ENCODE data around the gene PLEKHM3.
A peak's percentile ranks its signal among the peaks of the same experiment; 100 is the strongest.
"Not testable (repeated sequence)": the region's sequence is repeated elsewhere in the genome, so short reads cannot be mapped to it uniquely, and the experiment has no call there.

Gene PLEKHM3

GRCh38 chr2:208036357-208036756 is 11.0 kb upstream of the PLEKHM3 start:
- Histone ChIP-seq H3K9me3 (ENCODE audit: control insufficient read depth in 2 of 2, low read length in 2 of 2) (no peaks in the 10 kb centered on the region), H3K27me3 (ENCODE audit: control insufficient read depth in 1 of 2, insufficient read depth in 2 of 2, low read length in 2 of 2) (no peaks in the 10 kb centered on the region), H3K4me1 (ENCODE audit: control insufficient read depth, insufficient read depth, low read length) (peaks cover 9% of the 10 kb centered on the region), H3K4me3 (ENCODE audit: low read length in 2 of 2) (no peak overlapping the region), H3K9ac (ENCODE audit: low read length in 2 of 2) (no peak overlapping the region), H3K36me3 (ENCODE audit: control insufficient read depth in 2 of 2, insufficient read depth in 2 of 2, low read length in 2 of 2) (no peaks in the 10 kb centered on the region), H3K27ac (ENCODE audit: low read length) (no peak overlapping the region)

DNA sequence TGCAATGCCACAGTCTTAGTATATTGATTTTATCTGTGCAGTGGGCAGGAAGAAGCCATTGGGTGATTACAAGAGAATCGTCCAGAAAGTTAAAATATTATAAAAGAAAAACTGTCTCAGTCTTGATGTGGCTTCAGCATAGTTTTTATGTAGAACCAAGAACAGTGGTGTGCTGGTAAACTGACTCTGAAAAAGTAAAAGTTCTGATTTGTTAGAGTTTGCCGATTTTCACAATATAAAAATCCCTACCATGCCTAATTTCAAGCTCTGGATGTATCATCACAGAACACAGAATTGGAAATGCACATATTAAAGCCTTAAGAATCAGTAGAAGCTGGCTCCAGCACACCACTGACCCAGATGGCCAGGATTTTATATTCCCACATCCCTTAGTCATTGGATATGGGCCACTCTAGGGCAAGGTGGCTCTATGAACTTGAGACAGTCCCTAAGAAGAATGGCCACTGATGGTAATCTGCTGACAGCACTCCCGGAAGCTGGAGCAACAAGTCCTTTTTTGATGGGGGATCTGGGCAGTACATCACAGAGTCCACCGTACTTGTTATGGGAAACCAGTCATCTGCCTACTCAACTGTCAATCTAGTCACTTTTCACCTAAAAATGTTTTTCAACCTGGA is 9.3 kb upstream of the PLEKHM3 start:
- no peaks in the 10 kb centered on the region for H3K36me3 ChIP-seq (ENCODE audit: control insufficient read depth in 2 of 2, insufficient read depth in 2 of 2, low read length in 2 of 2)
- no peaks in the 10 kb centered on the region for H3K27me3 ChIP-seq (ENCODE audit: control insufficient read depth in 1 of 2, insufficient read depth in 2 of 2, low read length in 2 of 2)
- no peaks in the 10 kb centered on the region for H3K9me3 ChIP-seq (ENCODE audit: control insufficient read depth in 2 of 2, low read length in 2 of 2)
- H3K9ac ChIP-seq (ENCODE audit: low read length in 2 of 2): no peak overlapping the region
- H3K27ac ChIP-seq (ENCODE audit: low read length): no peak overlapping the region
- H3K4me3 ChIP-seq (ENCODE audit: low read length in 2 of 2): no peak overlapping the region
- peaks cover 5% of the 10 kb centered on the region for H3K4me1 ChIP-seq (ENCODE audit: control insufficient read depth, insufficient read depth, low read length)

- Histone ChIP-seq H3K4me3 (ENCODE audit: low read length in 2 of 2) (no peak overlapping the region), H3K9ac (ENCODE audit: low read length in 2 of 2) (no peak overlapping the region), H3K36me3 (ENCODE audit: control insufficient read depth in 2 of 2, insufficient read depth in 2 of 2, low read length in 2 of 2) (no peaks in the 10 kb centered on the region), H3K9me3 (ENCODE audit: control insufficient read depth in 2 of 2, low read length in 2 of 2) (no peaks in the 10 kb centered on the region), H3K4me1 (ENCODE audit: control insufficient read depth, insufficient read depth, low read length) (no peaks in the 10 kb centered on the region), H3K27me3 (ENCODE audit: control insufficient read depth in 1 of 2, insufficient read depth in 2 of 2, low read length in 2 of 2) (no peaks in the 10 kb centered on the region), H3K27ac (ENCODE audit: low read length) (no peak overlapping the region)
Observed at GRCh38 chr2:208033701-208034502, 8.6 kb upstream of the PLEKHM3 start.

DNA sequence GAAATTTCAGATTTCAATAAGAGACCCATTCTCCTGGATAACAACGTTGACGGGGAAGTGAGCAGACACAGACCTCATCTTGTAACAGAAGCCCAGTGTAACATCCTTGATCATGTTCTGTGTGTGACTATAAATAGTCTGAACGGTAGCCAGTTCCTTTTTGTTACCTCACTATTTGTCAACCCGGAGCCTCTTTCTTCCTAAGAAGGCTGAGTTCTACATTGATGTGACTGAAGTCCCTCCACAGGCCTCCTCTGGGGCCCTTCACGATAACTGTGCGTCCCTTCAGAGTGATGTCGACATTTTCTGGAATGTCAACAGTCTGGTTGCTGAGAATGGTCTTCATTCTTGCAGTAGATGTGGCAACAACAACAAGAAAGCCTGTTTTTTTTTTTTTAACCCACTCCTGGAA is 6.3 kb upstream of the PLEKHM3 start:
- no peaks in the 10 kb centered on the region for H3K4me1 ChIP-seq (ENCODE audit: control insufficient read depth, insufficient read depth, low read length)
- H3K4me3 ChIP-seq (ENCODE audit: low read length in 2 of 2): no peak overlapping the region
- no peaks in the 10 kb centered on the region for H3K9me3 ChIP-seq (ENCODE audit: control insufficient read depth in 2 of 2, low read length in 2 of 2)
- no peak overlapping the region for H3K9ac ChIP-seq (ENCODE audit: low read length in 2 of 2)
- no peaks in the 10 kb centered on the region for H3K36me3 ChIP-seq (ENCODE audit: control insufficient read depth in 2 of 2, insufficient read depth in 2 of 2, low read length in 2 of 2)
- H3K27me3 ChIP-seq (ENCODE audit: control insufficient read depth in 1 of 2, insufficient read depth in 2 of 2, low read length in 2 of 2): no peaks in the 10 kb centered on the region
- H3K27ac ChIP-seq (ENCODE audit: low read length): peak overlapping the region; percentile 18

DNA sequence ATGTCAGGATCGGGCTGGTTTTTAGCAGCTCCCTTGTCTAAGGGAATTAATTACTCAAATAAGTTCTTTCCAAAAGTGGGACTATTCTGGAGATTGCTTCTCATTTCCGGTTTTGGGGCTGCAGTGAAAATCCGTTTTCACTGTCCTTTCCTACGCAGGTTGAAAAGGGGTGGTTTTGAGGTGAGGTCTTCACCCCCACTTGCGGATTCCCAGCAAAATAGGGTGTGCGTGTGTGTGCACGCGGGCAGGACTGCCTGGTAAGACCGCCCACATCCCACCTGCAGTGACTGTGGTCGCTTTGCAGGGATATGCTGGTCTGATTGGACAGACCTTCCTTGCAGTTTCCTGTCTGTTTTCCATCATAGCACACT is 472 bp upstream of the PLEKHM3 start:
- no peaks in the 10 kb centered on the region for H3K36me3 ChIP-seq (ENCODE audit: control insufficient read depth in 2 of 2, insufficient read depth in 2 of 2, low read length in 2 of 2)
- peak overlapping the region; percentile 83 to 90 for H3K9ac ChIP-seq (ENCODE audit: low read length in 2 of 2)
- H3K27me3 ChIP-seq (ENCODE audit: control insufficient read depth in 1 of 2, insufficient read depth in 2 of 2, low read length in 2 of 2): no peaks in the 10 kb centered on the region
- no peaks in the 10 kb centered on the region for H3K9me3 ChIP-seq (ENCODE audit: control insufficient read depth in 2 of 2, low read length in 2 of 2)
- H3K27ac ChIP-seq (ENCODE audit: low read length): peak overlapping the region; percentile 83
- peak overlapping the region; percentile 86 to 100 for H3K4me3 ChIP-seq (ENCODE audit: low read length in 2 of 2)
- peaks cover 3% of the 10 kb centered on the region for H3K4me1 ChIP-seq (ENCODE audit: control insufficient read depth, insufficient read depth, low read length)

DNA sequence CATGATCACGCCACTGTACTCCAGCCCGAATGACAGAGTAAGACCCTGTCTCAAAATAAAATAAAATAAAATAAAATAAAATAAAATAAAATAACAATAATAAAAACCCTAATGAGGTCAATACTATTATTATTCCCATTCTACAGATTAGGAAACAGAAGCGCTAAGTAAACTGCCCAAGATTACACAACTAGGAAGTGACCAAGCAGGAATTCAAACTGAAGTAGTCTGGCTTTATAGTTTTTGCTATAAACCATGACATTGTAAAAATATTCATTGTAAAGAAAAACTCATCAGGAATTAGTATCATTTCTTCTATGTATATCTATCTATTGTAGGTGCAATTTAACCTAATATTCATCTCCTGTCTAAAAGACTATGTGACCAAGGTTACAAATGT is 1.2 kb downstream of the PLEKHM3 start:
- peak overlapping the region in 1 of 2 donors; percentile 100 for H3K4me3 ChIP-seq (ENCODE audit: low read length in 2 of 2)
- no peak overlapping the region for H3K27ac ChIP-seq (ENCODE audit: low read length)
- H3K9me3 ChIP-seq (ENCODE audit: control insufficient read depth in 2 of 2, low read length in 2 of 2): no peaks in the 10 kb centered on the region
- peaks cover 3% of the 10 kb centered on the region for H3K4me1 ChIP-seq (ENCODE audit: control insufficient read depth, insufficient read depth, low read length)
- H3K36me3 ChIP-seq (ENCODE audit: control insufficient read depth in 2 of 2, insufficient read depth in 2 of 2, low read length in 2 of 2): no peaks in the 10 kb centered on the region
- no peaks in the 10 kb centered on the region for H3K27me3 ChIP-seq (ENCODE audit: control insufficient read depth in 1 of 2, insufficient read depth in 2 of 2, low read length in 2 of 2)
- no peak overlapping the region for H3K9ac ChIP-seq (ENCODE audit: low read length in 2 of 2)

DNA sequence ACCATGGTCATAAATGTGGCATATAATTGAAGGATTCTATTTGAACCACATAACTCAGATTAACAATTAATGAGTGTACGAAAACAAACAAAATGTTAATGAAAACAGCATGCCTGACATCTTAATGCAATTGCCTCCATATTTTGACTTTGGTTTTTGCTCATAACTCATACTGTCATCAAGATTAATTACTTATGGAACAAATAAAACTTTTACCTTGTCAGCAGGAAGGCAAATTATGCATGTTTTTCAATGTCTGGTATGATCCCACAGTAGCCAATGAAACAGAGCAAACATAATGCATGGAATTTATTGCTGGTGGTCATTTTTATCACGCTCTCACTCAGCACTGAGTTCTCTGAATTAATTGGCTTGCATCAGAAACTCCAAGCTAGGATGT is 5.1 kb downstream of the PLEKHM3 start:
- no peaks in the 10 kb centered on the region for H3K27me3 ChIP-seq (ENCODE audit: control insufficient read depth in 1 of 2, insufficient read depth in 2 of 2, low read length in 2 of 2)
- H3K9me3 ChIP-seq (ENCODE audit: control insufficient read depth in 2 of 2, low read length in 2 of 2): no peaks in the 10 kb centered on the region
- H3K4me1 ChIP-seq (ENCODE audit: control insufficient read depth, insufficient read depth, low read length): no peaks in the 10 kb centered on the region
- no peak overlapping the region for H3K27ac ChIP-seq (ENCODE audit: low read length)
- no peaks in the 10 kb centered on the region for H3K36me3 ChIP-seq (ENCODE audit: control insufficient read depth in 2 of 2, insufficient read depth in 2 of 2, low read length in 2 of 2)
- no peak overlapping the region for H3K9ac ChIP-seq (ENCODE audit: low read length in 2 of 2)
- H3K4me3 ChIP-seq (ENCODE audit: low read length in 2 of 2): no peak overlapping the region

DNA sequence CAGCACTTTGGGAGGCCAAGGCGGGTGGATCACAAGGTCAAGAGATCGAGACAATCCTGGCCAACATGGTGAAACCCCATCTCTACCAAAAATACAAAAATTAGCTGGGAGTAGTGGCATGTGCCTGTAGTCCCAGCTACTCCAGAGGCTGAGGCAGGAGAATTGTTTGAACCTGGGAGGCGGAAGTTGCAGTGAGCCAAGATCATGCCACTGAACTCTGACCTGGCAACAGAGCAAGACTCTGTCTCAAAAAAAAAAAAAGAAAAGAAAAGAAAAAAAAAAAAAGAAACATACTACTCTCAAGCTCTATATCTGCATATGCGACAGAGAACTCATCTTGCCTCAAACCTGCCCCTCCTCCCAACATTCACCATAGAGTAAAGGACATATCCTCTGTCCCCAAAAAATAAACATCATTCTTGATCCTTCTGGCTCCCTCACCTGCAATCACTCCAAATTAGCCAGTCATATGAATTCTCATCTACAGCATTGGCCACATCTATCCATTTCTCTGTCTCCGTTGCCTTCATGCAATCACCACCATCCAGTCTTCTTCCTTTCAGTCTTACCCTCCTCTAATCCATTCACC is 7.1 kb downstream of the PLEKHM3 start:
- H3K27me3 ChIP-seq (ENCODE audit: control insufficient read depth in 1 of 2, insufficient read depth in 2 of 2, low read length in 2 of 2); H3K4me3 ChIP-seq (ENCODE audit: low read length in 2 of 2); H3K9me3 ChIP-seq (ENCODE audit: control insufficient read depth in 2 of 2, low read length in 2 of 2); H3K9ac ChIP-seq (ENCODE audit: low read length in 2 of 2); H3K4me1 ChIP-seq (ENCODE audit: control insufficient read depth, insufficient read depth, low read length); H3K27ac ChIP-seq (ENCODE audit: low read length); H3K36me3 ChIP-seq (ENCODE audit: control insufficient read depth in 2 of 2, insufficient read depth in 2 of 2, low read length in 2 of 2): not testable (repeated sequence)

DNA sequence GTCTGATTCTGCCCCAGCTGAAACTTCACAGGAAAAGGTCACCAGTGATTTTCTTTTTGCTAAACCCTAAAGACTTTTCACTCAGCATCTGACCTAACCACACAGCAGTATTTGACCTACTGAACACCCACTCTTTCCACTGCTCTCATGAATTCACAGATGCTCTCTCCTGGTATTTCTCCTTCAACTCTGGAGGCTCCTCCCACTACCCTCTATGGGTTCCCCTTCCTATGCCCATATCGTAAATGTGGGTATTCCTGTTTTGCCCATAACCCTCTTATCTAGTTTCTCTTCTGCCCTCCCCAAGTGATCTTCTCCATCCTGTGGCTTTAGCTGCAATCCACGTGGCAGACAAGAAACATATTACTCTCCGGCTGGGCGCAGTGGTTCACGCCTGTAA is 7.6 kb downstream of the PLEKHM3 start:
- H3K9me3 ChIP-seq (ENCODE audit: control insufficient read depth in 2 of 2, low read length in 2 of 2): no peaks in the 10 kb centered on the region
- H3K27ac ChIP-seq (ENCODE audit: low read length): no peak overlapping the region
- no peaks in the 10 kb centered on the region for H3K4me1 ChIP-seq (ENCODE audit: control insufficient read depth, insufficient read depth, low read length)
- no peaks in the 10 kb centered on the region for H3K27me3 ChIP-seq (ENCODE audit: control insufficient read depth in 1 of 2, insufficient read depth in 2 of 2, low read length in 2 of 2)
- no peak overlapping the region for H3K9ac ChIP-seq (ENCODE audit: low read length in 2 of 2)
- H3K36me3 ChIP-seq (ENCODE audit: control insufficient read depth in 2 of 2, insufficient read depth in 2 of 2, low read length in 2 of 2): no peaks in the 10 kb centered on the region
- H3K4me3 ChIP-seq (ENCODE audit: low read length in 2 of 2): no peak overlapping the region

DNA sequence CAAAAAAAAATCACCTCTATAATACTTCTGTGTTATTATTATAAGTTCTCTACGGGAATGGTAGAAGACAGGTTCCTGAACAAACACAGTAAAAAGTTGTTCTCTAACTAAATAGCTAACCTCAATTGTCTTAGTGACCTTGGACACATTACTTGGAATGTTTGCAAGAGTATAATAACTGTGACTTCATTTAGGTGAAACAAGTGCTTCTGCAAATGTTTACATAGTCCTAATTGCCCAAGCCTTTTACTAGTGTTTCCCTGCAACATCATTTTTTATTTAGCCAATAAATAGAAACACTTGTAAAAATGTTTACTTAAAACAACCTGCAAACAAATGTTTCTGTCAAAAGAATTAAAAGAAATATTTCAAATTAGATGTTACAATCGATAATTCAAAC is 9.9 kb downstream of the PLEKHM3 start:
- Histone ChIP-seq H3K4me3 (ENCODE audit: low read length in 2 of 2) (no peak overlapping the region), H3K4me1 (ENCODE audit: control insufficient read depth, insufficient read depth, low read length) (no peaks in the 10 kb centered on the region), H3K9ac (ENCODE audit: low read length in 2 of 2) (no peak overlapping the region), H3K9me3 (ENCODE audit: control insufficient read depth in 2 of 2, low read length in 2 of 2) (no peaks in the 10 kb centered on the region), H3K36me3 (ENCODE audit: control insufficient read depth in 2 of 2, insufficient read depth in 2 of 2, low read length in 2 of 2) (no peaks in the 10 kb centered on the region), H3K27ac (ENCODE audit: low read length) (no peak overlapping the region), H3K27me3 (ENCODE audit: control insufficient read depth in 1 of 2, insufficient read depth in 2 of 2, low read length in 2 of 2) (no peaks in the 10 kb centered on the region)
